ENCODE measurements around the gene SYT8. TPM values are rescaled to one million over a fixed set of nuclear protein-coding genes. Genes with fewer than 3 reads are reported as not detected.

Gene SYT8
- polyA plus RNA-seq, 1 of the 3 experiments (the other 2 are of a cell fraction) = not detected

DNA sequence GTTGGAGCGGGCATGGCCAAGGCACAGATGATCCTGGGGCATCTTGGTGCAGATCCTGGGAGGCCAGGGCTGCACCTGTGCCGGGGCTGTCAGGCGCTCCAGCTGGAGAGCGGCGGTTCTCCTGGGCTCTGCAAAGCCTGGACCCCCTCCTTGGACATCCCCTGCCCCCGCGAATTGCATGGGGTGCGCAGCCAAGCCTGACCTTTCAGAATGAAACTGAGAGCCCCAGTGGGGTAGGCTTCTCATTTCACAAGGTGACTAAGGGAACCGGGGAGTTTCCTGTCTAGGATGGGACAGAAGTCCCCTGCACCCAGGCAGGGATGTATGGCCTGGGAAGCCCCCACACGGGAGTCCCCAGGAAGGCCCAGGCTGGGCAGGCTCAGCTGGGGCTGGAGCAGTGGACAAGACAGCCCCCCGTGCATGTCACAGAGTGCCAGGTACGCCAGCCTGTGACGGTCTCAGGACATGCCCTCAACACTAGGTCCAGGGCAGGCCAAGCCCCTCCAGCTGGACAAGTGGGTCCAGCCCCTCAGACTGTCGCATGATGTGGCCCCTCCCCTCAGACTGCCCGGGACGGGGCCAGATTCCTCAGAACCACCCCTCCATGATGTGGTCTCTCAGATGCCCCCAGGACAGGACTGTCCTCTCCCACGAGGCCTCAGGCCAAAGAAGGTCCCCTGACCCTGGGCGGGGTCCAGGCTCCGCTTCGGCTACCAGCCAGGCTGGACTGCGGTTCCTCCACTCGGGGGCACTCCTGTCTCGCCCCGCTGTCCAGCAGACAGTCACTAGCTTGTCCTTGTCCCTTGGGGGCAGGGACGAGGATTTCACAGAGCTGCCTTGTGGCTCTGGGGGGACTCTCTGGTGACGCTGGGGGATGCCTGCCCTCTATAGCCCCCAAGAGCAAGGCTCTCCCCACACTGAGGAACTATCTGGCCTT, 20.4 kb downstream of the SYT8 start (continued):
- TF ChIP-seq TAF1 (IDR thresholded peaks at IDR 0.05; ENCODE audit: borderline replicate concordance, low read depth, low read length) (no peak), NFIC (IDR thresholded peaks at IDR 0.05; ENCODE audit: borderline replicate concordance) (no peak)

GRCh38 chr11:1855886-1856265, 21.1 kb downstream of the SYT8 start:
- no peaks in the 10 kb centered on the region for H3K79me2 ChIP-seq (ENCODE audit: insufficient read depth)
- H3K9ac ChIP-seq = no peak overlapping the region
- TF ChIP-seq NFIC (IDR thresholded peaks at IDR 0.05; ENCODE audit: borderline replicate concordance) (no peak), RAD21 (IDR thresholded peaks at IDR 0.05; ENCODE audit: low read length) (no peak), EZH2phosphoT487 (IDR thresholded peaks at IDR 0.05; ENCODE audit: borderline replicate concordance, low read depth) (no peak), JUND (IDR thresholded peaks at IDR 0.05) (no peak), TEAD4 (IDR thresholded peaks at IDR 0.05; ENCODE audit: borderline replicate concordance, insufficient read depth) (no peak)
- TF ChIP-seq, protein P1, sequence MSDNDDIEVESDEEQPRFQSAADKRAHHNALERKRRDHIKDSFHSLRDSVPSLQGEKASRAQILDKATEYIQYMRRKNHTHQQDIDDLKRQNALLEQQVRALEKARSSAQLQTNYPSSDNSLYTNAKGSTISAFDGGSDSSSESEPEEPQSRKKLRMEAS (IDR thresholded peaks at IDR 0.05; ENCODE audit: low read depth) = no peak
- TF ChIP-seq, protein P2, sequence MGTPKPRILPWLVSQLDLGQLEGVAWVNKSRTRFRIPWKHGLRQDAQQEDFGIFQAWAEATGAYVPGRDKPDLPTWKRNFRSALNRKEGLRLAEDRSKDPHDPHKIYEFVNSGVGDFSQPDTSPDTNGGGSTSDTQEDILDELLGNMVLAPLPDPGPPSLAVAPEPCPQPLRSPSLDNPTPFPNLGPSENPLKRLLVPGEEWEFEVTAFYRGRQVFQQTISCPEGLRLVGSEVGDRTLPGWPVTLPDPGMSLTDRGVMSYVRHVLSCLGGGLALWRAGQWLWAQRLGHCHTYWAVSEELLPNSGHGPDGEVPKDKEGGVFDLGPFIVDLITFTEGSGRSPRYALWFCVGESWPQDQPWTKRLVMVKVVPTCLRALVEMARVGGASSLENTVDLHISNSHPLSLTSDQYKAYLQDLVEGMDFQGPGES (IDR thresholded peaks at IDR 0.05; ENCODE audit: low read depth, low read length) = no peak
- H3F3A ChIP-seq (replicated peaks; ENCODE audit: insufficient read depth) = no peaks in the 10 kb centered on the region
- no peak overlapping the region for H2AFZ ChIP-seq (ENCODE audit: low read depth)
- H3K27ac ChIP-seq (ENCODE audit: low read depth in 2 of 2, low read length in 1 of 2) = no peak overlapping the region
- H3K4me3 ChIP-seq (ENCODE audit: low read depth in 2 of 2, low read length in 1 of 2) = no peak overlapping the region
- CTCF ChIA-PET = interaction anchor here (0.8 to 3.6 kb wide), 10 partner anchors 9 to 300 kb away, joined by 3 to 23 read pairs (median 6); no protein-coding TSS in a partner anchor
- no peak for DNase-seq
- H3K36me3 ChIP-seq (replicated peaks in 1 of 2; ENCODE audit: control insufficient read depth in 1 of 2, insufficient read depth in 2 of 2, low read length in 1 of 2) = no peaks in the 10 kb centered on the region
- H3K27me3 ChIP-seq (ENCODE audit: insufficient read depth) = no peaks in the 10 kb centered on the region
- H3K4me1 ChIP-seq (ENCODE audit: control insufficient read depth in 1 of 2, insufficient read depth in 2 of 2, low read depth in 1 of 2, low read length in 1 of 2) = no peaks in the 10 kb centered on the region; a peak in 1 of 4 replicates
- POLR2A ChIA-PET = no interaction called here
- H3K9me2 ChIP-seq = no peaks in the 10 kb centered on the region
- H4K20me1 ChIP-seq (ENCODE audit: insufficient read depth) = no peaks in the 10 kb centered on the region
- H3K4me2 ChIP-seq = no peak overlapping the region
- H3K9me3 ChIP-seq = no peaks in the 10 kb centered on the region
- 70% methylated on average over 2 of the region's 11 CpGs for WGBS (ENCODE audit: low lambda C conversion rate)

GRCh38 chr11:1856306-1857005, 21.7 kb downstream of the SYT8 start:
- no CpG with 5 or more reads among the region's 13 CpGs for WGBS (ENCODE audit: low lambda C conversion rate)
- no peak overlapping the region for H3K4me2 ChIP-seq
- no peak overlapping the region for H3K4me3 ChIP-seq (ENCODE audit: low read depth in 2 of 2, low read length in 1 of 2)
- H3K9me2 ChIP-seq = no peaks in the 10 kb centered on the region
- no peaks in the 10 kb centered on the region for H4K20me1 ChIP-seq (ENCODE audit: insufficient read depth)
- no peaks in the 10 kb centered on the region for H3F3A ChIP-seq (replicated peaks; ENCODE audit: insufficient read depth)
- ChIA-PET CTCF (interaction anchor here (0.8 to 3.6 kb wide), 11 partner anchors 9 to 300 kb away, joined by 3 to 23 read pairs (median 6); no protein-coding TSS in a partner anchor), POLR2A (no interaction called here)
- H3K9me3 ChIP-seq = no peaks in the 10 kb centered on the region
- no peak for DNase-seq
- no peak overlapping the region for H3K27ac ChIP-seq (ENCODE audit: low read depth in 2 of 2, low read length in 1 of 2)
- no peaks in the 10 kb centered on the region; a peak in 1 of 4 replicates for H3K4me1 ChIP-seq (ENCODE audit: control insufficient read depth in 1 of 2, insufficient read depth in 2 of 2, low read depth in 1 of 2, low read length in 1 of 2)
- H3K36me3 ChIP-seq (replicated peaks in 1 of 2; ENCODE audit: control insufficient read depth in 1 of 2, insufficient read depth in 2 of 2, low read length in 1 of 2) = no peaks in the 10 kb centered on the region
- H3K9ac ChIP-seq = no peak overlapping the region
- TF ChIP-seq SIN3A (IDR thresholded peaks at IDR 0.05; ENCODE audit: borderline replicate concordance, low read depth, low read length) = no peak
- TF ChIP-seq RAD21 (IDR thresholded peaks at IDR 0.05; ENCODE audit: low read length) = no peak
- no peak for TF ChIP-seq ELF1 (IDR thresholded peaks at IDR 0.05)
- TF ChIP-seq RFX5 (IDR thresholded peaks at IDR 0.05; ENCODE audit: low read length) = no peak
- H3K79me2 ChIP-seq (ENCODE audit: insufficient read depth) = no peaks in the 10 kb centered on the region
- H3K27me3 ChIP-seq (ENCODE audit: insufficient read depth) = no peaks in the 10 kb centered on the region
- H2AFZ ChIP-seq (ENCODE audit: low read depth) = no peak overlapping the region
